NCI-H345 (cell line): Measurements from ENCODE around the gene SMIM1.

Experiments used
- DNase-seq: peaks from one replicate; lab custom pipeline; 2025; lab: John Stamatoyannopoulos, UW

SMIM1 gene, protein sequence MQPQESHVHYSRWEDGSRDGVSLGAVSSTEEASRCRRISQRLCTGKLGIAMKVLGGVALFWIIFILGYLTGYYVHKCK

DNA sequence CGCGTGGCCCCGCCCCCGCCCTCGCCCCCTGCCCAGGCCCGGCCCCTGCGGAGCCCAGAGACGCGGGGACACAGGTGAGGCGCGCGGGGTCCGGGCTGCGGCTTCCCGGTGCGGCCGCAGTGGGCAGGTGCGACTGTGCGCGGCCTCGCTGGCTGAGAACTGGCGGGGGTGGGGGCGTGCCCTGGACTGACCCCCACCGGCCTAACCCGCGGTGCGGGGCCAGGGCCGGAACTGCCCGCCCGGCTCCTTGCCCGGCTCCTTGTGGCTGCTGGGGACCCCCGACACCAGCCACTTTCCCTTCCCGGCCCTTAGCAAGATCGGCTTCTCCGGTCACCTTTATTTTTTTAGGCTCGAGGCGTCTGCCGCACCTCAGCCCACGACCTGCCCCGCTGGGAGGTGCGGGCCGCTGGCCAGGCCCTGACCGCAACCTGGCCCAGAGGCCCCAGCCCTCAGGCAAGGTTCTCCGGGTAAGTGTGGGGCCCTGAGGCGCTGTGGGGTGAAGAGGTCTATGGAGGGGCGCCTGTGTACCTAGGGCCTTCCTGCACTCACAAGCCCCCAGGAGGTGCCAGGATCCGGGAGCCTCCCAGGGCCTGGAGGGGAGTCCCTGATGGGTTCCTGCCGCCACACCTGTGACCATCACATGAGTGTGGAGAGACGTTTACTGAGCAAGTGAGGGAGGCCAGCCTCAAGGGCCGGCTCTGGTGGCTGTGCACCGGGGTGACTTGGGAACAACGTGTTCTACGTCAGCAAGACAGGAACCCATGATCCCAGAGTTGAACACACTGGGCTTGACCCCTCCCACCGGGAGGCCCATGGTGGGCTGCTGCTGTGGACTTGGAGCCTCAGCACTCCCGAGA is at the start of gene SMIM1:
Gene SMIM1 (plus strand): TSS at position 35 of the 857 bp plus-strand sequence. CDS start 2,625 bp downstream, outside the sequence.
- no peak for DNase-seq

DNA sequence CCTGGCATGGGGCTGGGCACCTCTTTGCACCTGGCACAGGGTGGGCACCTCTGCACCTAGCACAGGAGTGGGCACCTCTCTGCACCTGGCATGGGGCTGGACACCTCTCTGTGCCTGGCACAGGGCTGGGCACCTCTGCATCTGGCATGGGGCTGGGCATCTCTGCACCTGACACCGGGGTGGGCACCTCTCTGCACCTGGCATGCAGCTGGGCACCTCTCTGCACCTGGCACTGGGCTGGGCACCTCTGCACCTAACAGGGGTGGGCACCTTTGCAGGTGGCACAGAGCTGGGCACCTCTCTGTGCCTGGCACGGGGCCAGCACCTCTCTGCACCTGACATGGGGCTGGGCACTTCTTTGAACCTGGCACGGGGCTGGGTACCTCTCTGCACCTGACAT is 49.7 kb upstream of the SMIM1 start:
- no peak for DNase-seq

DNA sequence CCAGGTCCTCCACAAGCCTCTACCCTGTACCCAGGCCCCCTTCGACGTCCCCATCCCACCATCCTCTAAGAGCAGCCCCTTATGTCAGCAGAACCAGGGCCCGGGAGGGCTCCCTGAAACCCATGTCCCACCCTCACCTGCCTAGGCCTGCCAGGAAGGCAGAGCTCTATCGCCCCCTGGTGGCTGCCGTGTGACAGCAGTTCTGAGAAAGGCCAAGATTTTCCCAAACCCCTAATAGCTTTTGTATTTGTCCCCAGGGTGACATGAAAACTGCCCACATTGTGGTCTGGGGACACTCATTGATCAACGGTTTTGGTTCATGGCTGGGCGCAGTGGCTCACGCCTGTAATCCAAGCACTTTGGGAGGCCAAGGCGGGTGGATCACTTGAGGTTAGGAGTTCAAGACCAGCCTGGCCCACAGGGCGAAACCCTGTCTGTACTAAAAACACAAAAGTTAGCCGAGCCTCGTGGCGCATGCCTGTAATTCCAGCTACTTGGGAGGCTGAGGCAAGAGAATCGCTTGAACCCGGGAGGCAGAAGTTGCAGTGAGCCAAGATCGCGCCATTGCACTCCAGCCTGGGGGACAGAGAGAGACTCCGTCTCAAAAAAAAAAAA is 48.0 kb upstream of the SMIM1 start:
- peak; percentile 70 for DNase-seq

DNA sequence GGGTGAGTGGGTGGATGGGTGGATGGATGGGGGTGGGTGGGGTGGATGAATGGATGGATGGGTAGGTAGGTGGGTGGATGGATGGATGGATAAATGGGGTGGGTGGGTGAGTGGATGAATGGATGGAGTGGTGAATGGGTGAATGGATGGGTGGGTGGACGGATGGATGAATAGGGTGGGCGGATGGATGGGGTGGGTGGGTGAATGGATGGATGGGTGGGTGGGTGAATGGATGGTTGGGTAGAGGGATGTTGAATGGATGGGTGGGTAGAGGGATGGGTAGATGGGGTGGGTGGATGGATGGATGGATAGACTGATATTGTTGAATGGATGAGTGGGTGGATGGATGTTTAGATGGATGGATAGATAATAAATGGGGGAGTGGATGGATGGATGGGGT is 47.2 kb upstream of the SMIM1 start:
- DNase-seq, result no peak

DNA sequence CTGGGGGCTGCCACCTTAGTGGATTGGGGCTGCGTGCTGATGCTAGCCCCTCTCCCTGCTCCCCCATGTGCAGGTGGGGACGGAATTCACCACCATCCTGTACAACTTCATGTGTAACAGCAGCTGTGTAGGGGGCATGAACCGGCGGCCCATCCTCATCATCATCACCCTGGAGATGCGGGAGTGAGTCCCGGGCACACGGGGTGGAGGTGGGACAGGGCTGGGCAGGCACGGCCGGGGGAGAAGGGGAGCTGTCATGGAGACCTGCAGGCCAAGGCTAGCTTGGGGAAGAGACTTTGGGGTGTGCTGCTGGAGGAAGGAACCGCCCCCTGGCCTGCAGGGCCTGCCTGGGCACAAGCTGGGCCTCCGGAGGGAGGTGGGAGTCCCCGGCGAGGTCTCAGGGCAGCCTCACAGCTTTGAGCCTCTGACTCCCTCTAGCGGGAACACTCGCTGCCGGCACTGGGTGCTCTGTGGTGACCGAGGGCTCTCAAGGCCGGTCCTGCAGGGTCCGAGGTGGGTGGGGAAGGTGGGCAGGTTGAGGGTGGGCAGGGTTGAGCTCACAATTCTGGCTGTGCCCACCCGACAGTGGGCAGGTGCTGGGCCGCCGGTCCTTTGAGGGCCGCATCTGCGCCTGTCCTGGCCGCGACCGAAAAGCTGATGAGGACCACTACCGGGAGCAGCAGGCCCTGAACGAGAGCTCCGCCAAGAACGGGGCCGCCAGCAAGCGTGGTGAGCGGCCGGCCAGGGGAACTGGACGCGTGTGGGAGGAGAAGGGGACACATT is 45.3 kb upstream of the SMIM1 start:
- no peak for DNase-seq

DNA sequence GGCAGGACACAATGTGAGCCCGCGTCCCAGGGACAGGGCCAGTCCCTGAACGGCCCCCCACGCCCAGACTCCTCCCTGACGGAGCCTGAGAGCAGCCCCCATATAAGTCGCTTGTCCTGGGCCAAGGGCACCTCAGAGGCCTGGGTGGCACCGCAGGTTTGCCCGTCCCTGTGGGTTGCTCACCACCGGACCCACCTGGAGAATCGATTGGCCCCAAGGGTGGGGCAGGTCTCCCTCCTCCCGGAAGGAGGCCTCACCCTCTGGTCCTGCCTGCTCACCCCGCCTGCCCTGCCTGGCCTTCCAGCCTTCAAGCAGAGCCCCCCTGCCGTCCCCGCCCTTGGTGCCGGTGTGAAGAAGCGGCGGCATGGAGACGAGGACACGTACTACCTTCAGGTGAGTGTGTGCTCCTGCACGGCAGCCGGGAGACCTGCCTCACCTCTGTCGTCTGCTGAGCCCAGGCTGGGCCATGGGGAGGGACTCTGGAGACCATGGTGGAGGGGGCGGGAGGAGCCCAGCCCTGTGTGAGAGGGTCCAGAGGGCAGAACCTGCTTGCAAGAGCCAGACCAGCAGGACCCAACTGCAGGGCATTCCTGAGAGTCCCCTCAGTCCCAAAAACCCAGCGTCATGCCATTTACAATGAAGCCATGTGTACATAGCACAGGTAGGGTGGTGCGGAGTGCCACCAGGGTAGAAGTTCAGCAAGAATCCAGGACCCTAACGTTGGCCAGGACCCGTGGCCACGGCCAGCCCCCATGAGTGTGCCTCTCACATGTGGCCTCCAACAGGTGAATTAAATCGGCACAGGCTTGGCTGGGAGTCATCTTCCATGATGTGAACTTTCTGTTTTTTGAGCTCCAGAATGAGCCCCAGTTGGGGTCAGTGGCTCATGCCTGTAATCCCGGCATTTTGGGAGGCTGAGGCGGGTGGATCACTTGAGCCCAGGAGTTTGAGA is 44.4 kb upstream of the SMIM1 start:
- no peak for DNase-seq

DNA sequence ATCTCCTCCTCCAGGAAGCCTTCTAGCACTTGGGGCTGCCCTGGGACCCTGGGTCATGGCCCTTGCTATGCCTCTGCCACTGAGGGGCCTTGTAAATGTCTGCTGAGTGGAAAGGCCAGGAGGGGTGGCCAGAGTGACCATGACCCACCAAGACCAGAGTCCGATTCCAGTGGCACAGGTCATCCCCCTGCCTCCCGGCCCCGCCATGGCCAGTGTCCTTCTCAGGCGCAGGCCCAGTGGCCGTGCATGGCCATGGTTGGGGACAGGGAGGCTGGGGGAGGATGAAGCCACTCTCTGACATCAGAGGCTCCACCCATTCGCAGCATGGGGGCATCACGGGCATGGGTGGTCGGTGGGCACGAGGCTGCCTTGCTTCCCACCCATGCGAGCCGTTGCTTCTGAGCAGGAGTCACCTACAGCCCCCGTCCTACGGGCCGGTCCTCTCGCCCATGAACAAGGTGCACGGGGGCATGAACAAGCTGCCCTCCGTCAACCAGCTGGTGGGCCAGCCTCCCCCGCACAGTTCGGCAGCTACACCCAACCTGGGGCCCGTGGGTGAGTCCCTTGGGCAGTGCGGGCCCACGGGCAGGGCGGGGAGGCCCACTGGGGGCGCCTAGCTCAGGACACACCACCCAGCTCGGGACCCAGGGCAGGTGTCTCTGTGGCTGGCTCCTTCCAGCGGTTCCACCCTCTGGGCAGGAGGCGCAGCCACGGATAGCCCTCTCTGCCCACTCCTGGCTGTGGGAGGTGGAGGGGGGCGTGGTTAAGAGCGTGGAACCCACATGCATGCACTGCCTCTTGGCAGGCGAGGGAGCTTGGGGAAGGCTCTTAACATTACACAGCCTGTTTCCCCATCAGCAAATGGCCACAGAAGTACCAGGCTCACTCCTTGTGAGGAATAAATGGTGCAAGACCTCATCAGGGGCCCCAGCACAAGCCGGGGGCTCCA is 42.7 kb upstream of the SMIM1 start:
- no peak for DNase-seq

DNA sequence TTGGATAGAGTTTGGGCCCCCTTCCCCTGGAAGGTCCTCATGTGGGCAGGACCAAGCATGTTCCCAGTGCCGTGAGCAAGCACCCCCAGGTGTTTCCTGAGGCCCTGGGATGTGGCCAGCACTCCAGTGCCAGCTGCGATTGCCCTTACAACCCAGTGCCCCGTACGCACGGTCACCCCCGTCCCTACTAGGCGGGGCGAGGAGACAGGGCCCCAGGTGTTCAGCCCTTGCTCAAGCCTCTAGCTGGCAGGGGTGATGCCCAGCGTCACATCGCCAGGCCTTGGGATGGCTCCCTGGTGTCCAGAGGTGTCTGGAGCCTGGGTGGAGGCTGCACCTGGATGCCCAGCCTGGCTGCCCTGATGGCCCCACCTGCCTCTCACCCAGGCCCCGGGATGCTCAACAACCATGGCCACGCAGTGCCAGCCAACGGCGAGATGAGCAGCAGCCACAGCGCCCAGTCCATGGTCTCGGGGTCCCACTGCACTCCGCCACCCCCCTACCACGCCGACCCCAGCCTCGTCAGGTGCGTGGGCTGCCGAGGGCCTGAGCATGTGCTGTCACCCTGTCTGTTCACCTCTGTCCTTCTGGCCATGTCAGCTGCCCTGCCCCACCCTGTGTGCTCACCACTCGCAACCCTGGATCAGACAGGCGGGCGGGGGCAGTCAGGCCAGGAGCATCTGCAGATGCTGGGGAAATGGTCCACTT is 41.9 kb upstream of the SMIM1 start:
- no peak for DNase-seq

DNA sequence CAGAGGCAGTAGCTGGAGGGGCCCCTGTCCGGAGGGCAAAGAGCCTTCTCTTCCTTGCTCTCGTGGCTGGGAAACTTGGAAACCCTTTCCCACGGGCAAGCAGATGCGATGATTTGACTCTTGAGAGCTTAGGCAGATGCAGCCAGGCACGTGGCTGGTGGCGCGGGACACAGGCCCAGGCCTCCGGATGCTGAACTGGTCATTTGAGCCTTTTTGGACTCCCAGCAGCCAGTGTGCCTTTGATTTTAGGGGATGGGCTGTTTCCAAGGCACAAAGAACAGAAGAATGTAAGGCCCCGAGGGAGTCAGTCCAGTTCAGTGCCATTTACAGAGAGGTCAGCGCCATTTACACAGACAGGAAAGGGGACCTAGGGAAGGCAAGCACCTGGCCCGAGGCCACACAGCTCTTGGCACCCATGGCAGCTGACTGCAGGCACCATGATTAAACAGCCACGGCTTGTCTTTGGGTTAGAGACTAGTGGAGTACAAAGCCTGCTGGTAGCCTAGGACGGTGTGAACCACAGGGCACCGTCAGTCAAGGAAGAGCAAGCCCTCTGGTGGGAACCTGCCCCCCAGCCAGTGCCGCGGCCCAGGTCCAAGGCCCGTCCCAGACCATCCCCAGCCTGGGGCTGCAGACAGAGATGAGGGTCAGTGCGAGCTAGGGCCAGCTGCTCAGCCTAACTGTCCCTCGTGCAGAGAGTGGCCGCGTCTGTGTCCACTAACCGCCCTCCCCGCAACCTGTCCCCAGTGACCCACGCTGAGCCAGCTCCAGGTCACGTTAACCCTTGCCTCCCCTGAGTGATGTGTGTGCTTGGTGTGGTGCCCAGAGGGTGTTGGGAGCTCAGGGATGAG is 40.7 kb upstream of the SMIM1 start:
- no peak for DNase-seq

DNA sequence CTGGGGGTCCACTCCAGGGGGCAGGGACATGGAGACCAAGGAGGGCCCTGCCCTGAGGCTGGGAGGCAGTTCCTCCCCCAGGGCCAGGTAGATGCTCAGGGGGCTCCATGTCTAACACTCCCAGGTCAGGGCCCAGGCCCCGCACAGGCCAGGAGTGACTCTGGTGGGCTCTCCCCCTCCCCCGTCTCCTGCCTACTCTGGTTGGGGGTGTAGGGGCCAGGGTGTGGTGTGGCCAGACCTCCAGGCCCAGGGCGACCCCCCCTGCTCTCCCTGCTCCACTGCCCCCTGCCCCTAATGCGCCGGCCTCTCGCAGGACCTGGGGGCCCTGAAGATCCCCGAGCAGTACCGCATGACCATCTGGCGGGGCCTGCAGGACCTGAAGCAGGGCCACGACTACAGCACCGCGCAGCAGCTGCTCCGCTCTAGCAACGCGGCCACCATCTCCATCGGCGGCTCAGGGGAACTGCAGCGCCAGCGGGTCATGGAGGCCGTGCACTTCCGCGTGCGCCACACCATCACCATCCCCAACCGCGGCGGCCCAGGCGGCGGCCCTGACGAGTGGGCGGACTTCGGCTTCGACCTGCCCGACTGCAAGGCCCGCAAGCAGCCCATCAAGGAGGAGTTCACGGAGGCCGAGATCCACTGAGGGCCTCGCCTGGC is 40.0 kb upstream of the SMIM1 start:
- DNase-seq, result no peak

DNA sequence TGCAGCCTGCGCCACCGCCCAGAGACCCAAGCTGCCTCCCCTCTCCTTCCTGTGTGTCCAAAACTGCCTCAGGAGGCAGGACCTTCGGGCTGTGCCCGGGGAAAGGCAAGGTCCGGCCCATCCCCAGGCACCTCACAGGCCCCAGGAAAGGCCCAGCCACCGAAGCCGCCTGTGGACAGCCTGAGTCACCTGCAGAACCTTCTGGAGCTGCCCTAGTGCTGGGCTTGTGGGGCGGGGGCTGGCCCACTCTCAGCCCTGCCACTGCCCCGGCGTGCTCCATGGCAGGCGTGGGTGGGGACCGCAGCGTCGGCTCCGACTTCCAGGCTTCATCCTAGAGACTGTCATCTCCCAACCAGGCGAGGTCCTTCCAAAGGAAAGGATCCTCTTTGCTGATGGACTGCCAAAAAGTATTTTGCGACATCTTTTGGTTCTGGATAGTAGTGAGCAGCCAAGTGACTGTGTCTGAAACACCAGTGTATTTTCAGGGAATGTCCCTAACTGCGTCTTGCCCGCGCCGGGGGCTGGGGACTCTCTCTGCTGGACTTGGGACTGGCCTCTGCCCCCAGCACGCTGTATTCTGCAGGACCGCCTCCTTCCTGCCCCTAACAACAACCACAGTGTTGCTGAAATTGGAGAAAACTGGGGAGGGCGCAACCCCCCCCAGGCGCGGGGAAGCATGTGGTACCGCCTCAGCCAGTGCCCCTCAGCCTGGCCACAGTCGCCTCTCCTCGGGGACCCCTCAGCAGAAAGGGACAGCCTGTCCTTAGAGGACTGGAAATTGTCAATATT is 39.3 kb upstream of the SMIM1 start:
- no peak for DNase-seq

DNA sequence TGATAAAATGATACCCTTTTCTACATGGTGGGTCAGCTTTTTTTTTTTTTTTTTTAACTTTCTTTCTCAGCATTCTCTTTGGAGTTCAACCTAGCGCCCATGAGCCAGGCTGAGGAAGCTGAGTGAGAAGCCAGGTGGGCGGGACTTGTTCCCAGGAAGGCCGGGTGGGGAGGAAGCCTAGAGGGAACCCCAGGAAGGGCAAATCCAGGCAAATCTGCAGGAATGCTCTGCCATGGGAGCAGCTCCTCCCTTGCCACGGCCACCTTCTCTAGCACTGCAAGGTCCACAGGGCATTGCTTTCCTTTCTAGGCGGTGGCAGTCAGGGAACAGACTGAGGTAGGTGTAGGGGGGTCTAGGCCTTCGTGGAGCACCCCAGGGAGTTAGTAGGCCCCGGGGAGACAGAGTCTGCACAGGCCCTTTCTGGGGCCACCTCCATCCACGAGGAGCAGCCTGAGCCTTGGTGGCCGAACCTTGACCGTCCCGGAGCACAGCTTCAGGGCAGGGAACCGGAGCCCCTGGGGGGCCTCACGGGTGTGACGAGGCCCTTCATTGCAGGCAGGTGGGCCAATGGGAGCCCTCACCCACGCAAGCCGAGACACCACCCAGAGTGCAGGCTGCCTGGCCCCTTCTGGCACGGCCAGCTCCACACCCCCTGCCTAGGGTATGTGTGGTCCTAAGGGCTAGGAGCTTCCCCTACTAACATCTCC is 38.5 kb upstream of the SMIM1 start:
- DNase-seq, result no peak

DNA sequence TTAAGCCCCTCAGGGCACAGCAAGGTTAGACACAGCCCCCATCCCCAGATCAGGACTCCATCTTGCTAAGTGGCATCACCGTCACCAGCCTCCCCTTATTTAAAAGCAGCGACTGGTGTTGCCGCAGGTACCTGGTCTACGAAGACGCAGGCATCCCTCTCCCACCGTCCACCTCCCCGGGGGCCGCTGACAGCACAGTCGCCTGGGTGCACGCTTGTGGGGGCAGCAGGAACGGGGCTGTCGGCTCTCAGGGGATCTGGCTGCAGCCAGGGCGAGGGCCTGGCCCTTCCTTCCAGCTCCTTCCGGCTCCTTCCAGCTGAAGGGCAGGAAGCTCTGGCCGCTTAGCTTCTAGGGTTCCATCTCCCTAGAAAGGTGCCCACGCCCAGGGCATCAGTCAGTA is 37.9 kb upstream of the SMIM1 start:
- DNase-seq, result no peak

DNA sequence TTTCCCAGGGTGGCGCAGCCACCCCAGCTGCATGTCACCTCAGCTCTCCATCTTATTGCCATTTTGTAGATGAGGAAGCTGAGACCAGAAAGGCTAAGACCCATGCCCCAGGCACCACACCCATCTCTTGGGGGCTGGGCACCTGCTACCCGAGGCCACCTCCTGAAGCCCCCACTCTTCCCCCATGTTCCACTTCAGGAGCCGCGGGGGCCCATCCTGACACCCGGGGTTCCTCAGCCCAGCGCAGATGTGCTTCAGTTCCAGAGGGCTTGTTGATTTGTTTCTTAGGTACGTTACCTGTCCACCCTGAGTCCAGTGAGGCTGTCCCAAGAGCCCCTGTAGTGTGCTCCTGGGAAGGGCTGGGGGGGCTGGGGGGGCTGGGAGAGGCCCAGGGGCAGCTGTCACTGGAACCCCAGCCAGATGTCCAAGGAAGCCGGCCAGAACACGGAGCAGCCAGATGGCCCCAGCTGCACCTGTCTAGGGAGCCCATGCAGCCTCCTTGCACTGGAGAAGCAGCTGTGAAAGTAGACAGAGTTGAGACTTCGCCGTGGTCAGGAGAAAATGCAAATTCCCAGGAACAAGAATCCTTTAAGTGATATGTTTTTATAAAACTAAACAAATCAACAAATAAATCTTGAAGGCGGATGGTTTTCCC is 37.4 kb upstream of the SMIM1 start:
- no peak for DNase-seq

DNA sequence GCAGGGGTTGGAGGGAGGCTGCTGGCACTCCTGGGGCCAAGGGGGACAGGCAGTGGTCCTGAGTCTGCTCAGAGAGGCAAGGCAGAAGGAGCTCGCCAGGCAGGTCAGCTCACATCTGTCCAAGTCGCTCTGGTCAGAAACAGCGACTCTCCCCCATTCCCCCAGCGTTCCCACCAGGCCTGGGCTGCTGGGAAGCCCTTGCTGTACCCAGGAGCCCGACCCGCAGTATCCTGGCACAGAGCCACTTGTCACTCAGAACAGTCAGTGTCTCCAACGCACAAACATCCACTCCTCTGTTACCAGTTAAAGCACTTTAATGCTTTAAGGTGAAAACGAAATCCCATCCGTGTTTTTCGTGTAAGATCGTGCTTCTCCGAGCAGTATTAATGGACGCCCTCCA is 36.9 kb upstream of the SMIM1 start:
- no peak for DNase-seq

DNA sequence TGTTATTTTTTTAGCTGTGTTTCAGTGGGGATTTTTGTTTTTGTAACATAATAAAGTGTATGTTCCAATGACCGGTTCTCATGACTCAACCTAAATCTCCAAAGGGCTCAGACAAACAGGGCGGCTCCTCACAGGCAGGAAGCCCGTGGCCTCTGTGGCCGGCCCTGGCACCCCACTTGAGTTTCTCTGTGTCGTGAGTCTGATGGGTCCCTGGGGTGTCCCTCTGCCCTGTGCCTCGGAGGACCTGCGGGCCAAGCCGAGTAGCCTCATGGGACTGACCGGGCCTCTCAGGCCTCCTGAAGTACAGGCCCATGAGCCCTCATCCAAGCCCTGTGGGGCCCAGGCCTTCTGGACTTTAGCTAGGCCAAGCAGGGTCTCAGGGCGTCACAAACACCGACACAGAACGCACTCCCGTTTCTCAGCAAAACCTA is 36.4 kb upstream of the SMIM1 start:
- no peak for DNase-seq
